ENCODE data around the gene CARS2.

GRCh38 chr13:110696776-110697175, 9.1 kb downstream of the CARS2 start:
- no peak for TF ChIP-seq POLR2A (IDR thresholded peaks at IDR 0.05; ENCODE audit: low read depth, low read length)
- no peak for TF ChIP-seq POLR2AphosphoS5 (IDR thresholded peaks at IDR 0.05; ENCODE audit: low read depth, low read length)
